ENCODE results near the gene SHH. TPM values are rescaled to one million over a fixed set of nuclear protein-coding genes. Genes with fewer than 3 reads are reported as not detected.

The SHH gene
- total RNA-seq, 3 donors from 2014 or later (not counting 1 experiment from before 2014, with no cell fraction given), result not detected

- Histone ChIP-seq H3K9me3 (ENCODE audit: control insufficient read depth, insufficient read depth, low read length) (no peaks in the 10 kb centered on the region), H3K36me3 (ENCODE audit: control insufficient read depth, insufficient read depth, low read length) (no peaks in the 10 kb centered on the region), H3K4me1 (ENCODE audit: control insufficient read depth, insufficient read depth, low read length) (no peaks in the 10 kb centered on the region), H3K4me3 (ENCODE audit: low read length) (no peak overlapping the region), H3K27ac (ENCODE audit: low read length) (no peak overlapping the region), H3K27me3 (ENCODE audit: control insufficient read depth, insufficient read depth, low read length) (no peaks in the 10 kb centered on the region)
- no peak for ATAC-seq
- no peak overlapping the region for H3K27ac Mint-ChIP-seq
- H3K27me3 Mint-ChIP-seq (ENCODE audit: low read depth in 2 of 2), result no peaks in the 10 kb centered on the region
- TF ChIP-seq, protein P1, sequence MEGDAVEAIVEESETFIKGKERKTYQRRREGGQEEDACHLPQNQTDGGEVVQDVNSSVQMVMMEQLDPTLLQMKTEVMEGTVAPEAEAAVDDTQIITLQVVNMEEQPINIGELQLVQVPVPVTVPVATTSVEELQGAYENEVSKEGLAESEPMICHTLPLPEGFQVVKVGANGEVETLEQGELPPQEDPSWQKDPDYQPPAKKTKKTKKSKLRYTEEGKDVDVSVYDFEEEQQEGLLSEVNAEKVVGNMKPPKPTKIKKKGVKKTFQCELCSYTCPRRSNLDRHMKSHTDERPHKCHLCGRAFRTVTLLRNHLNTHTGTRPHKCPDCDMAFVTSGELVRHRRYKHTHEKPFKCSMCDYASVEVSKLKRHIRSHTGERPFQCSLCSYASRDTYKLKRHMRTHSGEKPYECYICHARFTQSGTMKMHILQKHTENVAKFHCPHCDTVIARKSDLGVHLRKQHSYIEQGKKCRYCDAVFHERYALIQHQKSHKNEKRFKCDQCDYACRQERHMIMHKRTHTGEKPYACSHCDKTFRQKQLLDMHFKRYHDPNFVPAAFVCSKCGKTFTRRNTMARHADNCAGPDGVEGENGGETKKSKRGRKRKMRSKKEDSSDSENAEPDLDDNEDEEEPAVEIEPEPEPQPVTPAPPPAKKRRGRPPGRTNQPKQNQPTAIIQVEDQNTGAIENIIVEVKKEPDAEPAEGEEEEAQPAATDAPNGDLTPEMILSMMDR (IDR thresholded peaks at IDR 0.05), result no peak
- 79% methylated on average over 3 of the region's 3 CpGs for WGBS (ENCODE audit: insufficient coverage)
- H3K4me3 Mint-ChIP-seq, result no peak overlapping the region
- H3K9me3 Mint-ChIP-seq, result no peaks in the 10 kb centered on the region
- no peaks in the 10 kb centered on the region for H3K4me1 Mint-ChIP-seq
- intact Hi-C loops (cut with micrococcal nuclease), result no loop called here
- H3K36me3 Mint-ChIP-seq, result no peaks in the 10 kb centered on the region
- DNase-seq, result no peak
These were observed 24.8 kb upstream of the SHH start for GRCh38 chr7:155837126-155837479.

GRCh38 chr7:155836216-155837125 lies 24.2 kb upstream of the SHH start:
- DNase-seq (no peak), ATAC-seq (no peak)
- TF ChIP-seq, protein P1 (IDR thresholded peaks at IDR 0.05), result no peak
- Histone ChIP-seq H3K27ac (ENCODE audit: low read length) (no peak overlapping the region), H3K36me3 (ENCODE audit: control insufficient read depth, insufficient read depth, low read length) (no peaks in the 10 kb centered on the region), H3K4me3 (ENCODE audit: low read length) (no peak overlapping the region), H3K4me1 (ENCODE audit: control insufficient read depth, insufficient read depth, low read length) (no peaks in the 10 kb centered on the region), H3K9me3 (ENCODE audit: control insufficient read depth, insufficient read depth, low read length) (no peaks in the 10 kb centered on the region), H3K27me3 (ENCODE audit: control insufficient read depth, insufficient read depth, low read length) (no peaks in the 10 kb centered on the region)
- Mint-ChIP-seq H3K4me3 (no peak overlapping the region), H3K27me3 (ENCODE audit: low read depth in 2 of 2) (no peaks in the 10 kb centered on the region), H3K4me1 (no peaks in the 10 kb centered on the region), H3K36me3 (no peaks in the 10 kb centered on the region), H3K27ac (no peak overlapping the region), H3K9me3 (no peaks in the 10 kb centered on the region)
- intact Hi-C loops (cut with micrococcal nuclease), result no loop called here
- 74% methylated on average over 27 of the region's 28 CpGs for WGBS (ENCODE audit: insufficient coverage)

DNA sequence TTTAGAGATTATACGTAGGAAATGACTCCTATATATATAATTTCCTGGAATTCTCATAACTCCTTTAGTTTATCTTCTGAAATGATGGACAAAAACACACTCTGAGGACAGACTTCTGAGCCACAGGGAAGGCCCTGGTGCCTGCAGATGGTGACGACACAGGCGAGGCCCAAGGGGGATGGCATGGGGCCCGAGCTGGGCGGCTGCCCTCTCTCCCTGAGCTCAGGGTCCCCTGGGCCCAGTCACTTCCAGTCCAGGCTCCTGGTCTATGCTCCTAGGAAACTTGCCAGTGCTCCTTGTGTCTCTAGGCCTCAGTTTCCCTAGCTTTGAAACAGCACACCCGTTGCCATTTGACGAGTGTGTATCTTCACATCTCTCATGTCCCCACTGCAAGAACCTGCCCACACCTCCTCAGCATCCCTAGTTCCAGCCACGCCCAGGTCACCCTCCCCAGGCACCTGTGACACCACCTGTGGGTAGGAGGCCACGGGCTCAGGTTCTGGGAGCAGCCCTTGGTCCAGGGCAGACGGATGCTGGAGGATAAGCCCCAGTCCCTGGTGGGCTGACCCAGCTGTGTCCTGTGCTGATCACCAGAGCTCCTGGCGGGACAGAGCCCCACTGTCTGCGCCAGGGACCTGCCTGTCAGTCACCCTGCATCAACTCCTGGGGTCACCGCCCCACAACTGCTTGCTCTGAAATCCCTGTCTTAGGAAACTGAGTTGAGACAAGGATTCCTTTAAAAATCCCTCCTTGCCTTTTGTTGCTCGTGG lies 23.4 kb upstream of the SHH start:
- Histone ChIP-seq H3K27ac (ENCODE audit: low read length) (no peak overlapping the region), H3K36me3 (ENCODE audit: control insufficient read depth, insufficient read depth, low read length) (no peaks in the 10 kb centered on the region), H3K4me1 (ENCODE audit: control insufficient read depth, insufficient read depth, low read length) (no peaks in the 10 kb centered on the region), H3K27me3 (ENCODE audit: control insufficient read depth, insufficient read depth, low read length) (no peaks in the 10 kb centered on the region), H3K9me3 (ENCODE audit: control insufficient read depth, insufficient read depth, low read length) (no peaks in the 10 kb centered on the region), H3K4me3 (ENCODE audit: low read length) (no peak overlapping the region)
- Mint-ChIP-seq H3K27ac (no peak overlapping the region), H3K4me3 (no peak overlapping the region), H3K9me3 (no peaks in the 10 kb centered on the region), H3K4me1 (no peaks in the 10 kb centered on the region), H3K27me3 (ENCODE audit: low read depth in 2 of 2) (no peaks in the 10 kb centered on the region), H3K36me3 (no peaks in the 10 kb centered on the region)
- DNase-seq, result no peak
- 79% methylated on average over 13 of the region's 14 CpGs for whole genome bisulfite sequencing (ENCODE audit: insufficient coverage)
- TF ChIP-seq, protein P1 (IDR thresholded peaks at IDR 0.05), result no peak
- no peak for ATAC-seq
- intact Hi-C loops (cut with micrococcal nuclease), result no loop called here

All from natural killer cell (primary cell).